ENCODE results near the gene PROSER2.

DNA sequence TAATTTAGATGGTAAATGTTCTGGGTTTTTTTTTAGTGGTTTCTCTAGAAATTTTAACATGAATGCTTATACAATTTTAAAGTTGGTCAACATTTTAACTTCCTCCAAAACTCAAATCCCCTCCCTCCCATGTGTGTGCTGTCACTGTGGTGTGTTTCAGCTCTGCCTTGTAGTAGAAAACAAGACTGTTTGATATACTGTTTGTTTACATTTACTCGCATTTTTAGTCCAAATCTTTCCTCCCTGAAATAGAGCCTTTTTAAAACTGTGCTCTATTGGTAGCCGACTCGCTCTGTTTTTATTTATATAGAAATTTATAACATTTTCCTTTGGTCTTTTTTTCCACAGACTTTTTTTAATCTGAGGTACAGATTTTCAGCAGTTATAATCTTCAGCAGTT lies 19.3 kb downstream of the PROSER2 start:
- TF ChIP-seq, protein P1, sequence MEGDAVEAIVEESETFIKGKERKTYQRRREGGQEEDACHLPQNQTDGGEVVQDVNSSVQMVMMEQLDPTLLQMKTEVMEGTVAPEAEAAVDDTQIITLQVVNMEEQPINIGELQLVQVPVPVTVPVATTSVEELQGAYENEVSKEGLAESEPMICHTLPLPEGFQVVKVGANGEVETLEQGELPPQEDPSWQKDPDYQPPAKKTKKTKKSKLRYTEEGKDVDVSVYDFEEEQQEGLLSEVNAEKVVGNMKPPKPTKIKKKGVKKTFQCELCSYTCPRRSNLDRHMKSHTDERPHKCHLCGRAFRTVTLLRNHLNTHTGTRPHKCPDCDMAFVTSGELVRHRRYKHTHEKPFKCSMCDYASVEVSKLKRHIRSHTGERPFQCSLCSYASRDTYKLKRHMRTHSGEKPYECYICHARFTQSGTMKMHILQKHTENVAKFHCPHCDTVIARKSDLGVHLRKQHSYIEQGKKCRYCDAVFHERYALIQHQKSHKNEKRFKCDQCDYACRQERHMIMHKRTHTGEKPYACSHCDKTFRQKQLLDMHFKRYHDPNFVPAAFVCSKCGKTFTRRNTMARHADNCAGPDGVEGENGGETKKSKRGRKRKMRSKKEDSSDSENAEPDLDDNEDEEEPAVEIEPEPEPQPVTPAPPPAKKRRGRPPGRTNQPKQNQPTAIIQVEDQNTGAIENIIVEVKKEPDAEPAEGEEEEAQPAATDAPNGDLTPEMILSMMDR (IDR thresholded peaks at IDR 0.05; ENCODE audit: low read depth, low read length), result no peak
- no peak for TF ChIP-seq EZH2phosphoT487 (IDR thresholded peaks at IDR 0.05; ENCODE audit: low read depth)

Data from OCI-LY3 (cell line).